ENCODE results near the gene CAPN14.

The CAPN14 gene

DNA sequence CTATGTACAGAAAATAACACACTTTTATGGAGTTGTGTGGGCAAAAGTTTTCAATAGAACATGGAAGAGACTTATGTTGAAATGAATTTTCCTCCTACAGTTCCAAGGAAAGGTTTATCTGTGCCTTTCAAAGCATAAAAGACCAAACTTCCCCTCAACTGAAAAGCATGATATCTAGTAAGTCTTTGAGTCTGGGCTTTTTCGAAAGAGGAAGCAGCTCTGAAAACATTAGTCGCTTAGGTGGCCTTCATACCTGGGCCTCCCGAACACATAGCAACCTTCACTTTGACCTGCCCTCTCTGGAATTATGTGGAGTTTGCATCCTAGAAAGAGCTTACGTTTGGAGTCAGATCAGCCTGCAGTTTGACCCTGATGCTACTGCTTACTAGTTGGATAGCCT is 4.8 kb upstream of the CAPN14 start:
- DNase-seq (ENCODE audit: insufficient read length) = no peak
- TF ChIP-seq TAF1 (IDR thresholded peaks at IDR 0.05; ENCODE audit: borderline replicate concordance, low read depth, low read length) (no peak), POLR2AphosphoS5 (IDR thresholded peaks at IDR 0.05; ENCODE audit: low read depth, low read length) (no peak), POLR2A (IDR thresholded peaks at IDR 0.05; ENCODE audit: low read depth, low read length) (no peak)
- peak; percentile 65 for FAIRE-seq

DNA sequence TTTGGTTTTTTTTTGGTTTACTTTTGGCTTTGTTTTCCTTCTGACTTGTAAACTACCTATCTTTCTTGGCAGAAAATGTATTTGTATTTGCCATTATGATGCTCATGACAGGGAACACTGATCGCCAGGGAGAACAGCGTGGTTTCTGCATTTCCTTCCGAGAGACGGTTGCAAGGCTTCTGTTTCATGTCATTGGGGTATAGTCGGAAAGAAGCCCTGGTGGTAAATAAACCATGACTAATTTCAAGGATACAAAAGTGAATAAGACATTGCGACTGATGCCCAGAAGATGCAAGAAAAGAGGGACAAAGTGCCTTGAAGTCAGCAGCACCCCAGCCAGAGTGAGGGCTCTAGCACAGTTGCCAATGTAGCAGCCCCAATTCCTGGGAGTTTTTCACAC is 4.2 kb upstream of the CAPN14 start:
- FAIRE-seq (no peak), DNase-seq (ENCODE audit: insufficient read length) (no peak)
- no peak for TF ChIP-seq TAF1 (IDR thresholded peaks at IDR 0.05; ENCODE audit: borderline replicate concordance, low read depth, low read length)
- TF ChIP-seq POLR2A (IDR thresholded peaks at IDR 0.05; ENCODE audit: low read depth, low read length) = no peak
- TF ChIP-seq POLR2AphosphoS5 (IDR thresholded peaks at IDR 0.05; ENCODE audit: low read depth, low read length) = no peak

DNA sequence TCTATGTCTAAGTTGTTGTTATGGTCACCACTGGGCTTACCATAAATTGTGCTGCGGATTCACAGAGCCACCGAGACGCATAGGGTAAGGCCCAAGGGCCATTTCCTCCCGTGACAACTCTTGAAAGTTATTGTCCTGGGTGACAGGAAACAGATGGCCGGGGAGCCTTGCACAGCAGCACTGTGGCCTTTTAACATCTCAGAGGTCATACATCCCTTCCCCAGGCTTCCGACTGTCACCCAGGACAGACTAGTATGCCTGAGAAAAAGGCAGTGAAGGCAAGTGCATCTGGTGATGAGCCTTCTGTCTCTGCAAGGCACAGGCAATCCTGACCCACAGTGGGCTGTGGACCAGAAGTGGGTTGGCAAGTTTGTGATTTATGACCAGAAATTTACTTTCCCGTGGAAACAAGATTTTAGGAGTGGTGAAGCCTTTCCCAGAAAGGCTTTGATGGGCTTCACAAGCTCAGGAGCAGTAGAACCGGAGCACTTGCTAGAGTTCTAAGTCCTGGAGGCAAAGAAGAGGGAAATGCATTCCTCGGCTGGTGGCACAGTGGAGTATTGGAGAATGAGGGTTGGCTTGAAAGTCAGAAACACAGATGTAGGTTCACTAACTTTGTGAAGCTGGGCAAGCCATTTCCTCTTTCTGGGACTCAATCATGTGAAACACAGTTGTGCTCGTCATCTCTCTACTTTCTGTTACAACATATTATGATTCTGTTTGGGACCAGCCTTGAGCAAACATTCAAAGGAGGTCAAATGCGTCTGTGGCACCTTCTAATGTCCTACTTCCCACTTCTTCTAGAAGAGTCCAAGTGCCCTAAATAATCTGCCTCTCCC is 2.0 kb upstream of the CAPN14 start:
- TF ChIP-seq POLR2AphosphoS5 (IDR thresholded peaks at IDR 0.05; ENCODE audit: low read depth, low read length) = peak; percentile 60
- TF ChIP-seq POLR2A (IDR thresholded peaks at IDR 0.05; ENCODE audit: low read depth, low read length) = no peak
- FAIRE-seq (peak; percentile 94), DNase-seq (ENCODE audit: insufficient read length) (no peak)

DNA sequence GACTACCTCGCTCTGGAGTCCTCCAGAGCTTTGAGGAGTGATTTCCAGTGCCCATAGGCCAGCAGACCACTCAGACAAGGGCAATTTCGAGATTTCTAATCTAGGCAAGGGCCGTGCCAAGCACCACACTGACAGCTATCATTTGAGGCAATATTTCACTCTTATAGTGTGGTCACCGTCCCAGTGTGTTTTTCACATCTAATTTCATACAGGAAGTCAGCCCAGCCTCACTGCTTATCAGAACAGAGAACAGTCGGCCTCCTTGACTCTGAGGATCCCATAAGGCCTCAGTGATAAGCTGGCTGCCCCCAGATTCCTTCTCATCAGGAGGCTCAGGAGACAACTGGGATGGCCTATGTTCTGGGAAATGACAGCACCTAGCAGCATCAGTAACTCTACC is 581 bp downstream of the CAPN14 start:
- FAIRE-seq (peak; percentile 93), DNase-seq (ENCODE audit: insufficient read length) (no peak)
- TF ChIP-seq POLR2AphosphoS5 (IDR thresholded peaks at IDR 0.05; ENCODE audit: low read depth, low read length) (no peak), TAF1 (IDR thresholded peaks at IDR 0.05; ENCODE audit: borderline replicate concordance, low read depth, low read length) (no peak), POLR2A (IDR thresholded peaks at IDR 0.05; ENCODE audit: low read depth, low read length) (no peak)

DNA sequence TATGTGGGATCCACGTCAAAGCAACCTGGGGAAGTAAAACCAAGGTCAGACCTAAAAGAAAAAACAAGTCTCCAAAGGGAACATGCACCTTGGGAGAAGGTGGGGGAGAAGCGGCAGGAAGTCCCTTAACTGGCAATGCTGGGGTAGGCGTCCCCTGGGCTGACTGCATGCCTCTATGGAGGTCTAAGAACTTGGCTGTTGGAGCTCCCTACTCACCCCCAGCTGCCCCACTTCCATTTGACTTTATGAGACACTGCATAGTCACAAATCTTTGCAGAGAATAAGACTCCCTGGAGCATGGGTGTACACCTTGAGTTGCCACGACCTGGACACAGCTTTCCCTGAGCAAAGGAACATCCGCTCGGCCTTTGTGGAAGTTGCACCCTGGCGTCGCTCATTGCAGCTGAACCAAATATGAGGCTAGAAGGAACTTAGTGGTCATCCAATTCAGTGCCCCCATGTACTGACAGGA is 2.8 kb downstream of the CAPN14 start:
- no peak for DNase-seq (ENCODE audit: insufficient read length)
- no peak for FAIRE-seq
- TF ChIP-seq POLR2A (IDR thresholded peaks at IDR 0.05; ENCODE audit: low read depth, low read length) (no peak), POLR2AphosphoS5 (IDR thresholded peaks at IDR 0.05; ENCODE audit: low read depth, low read length) (no peak), TAF1 (IDR thresholded peaks at IDR 0.05; ENCODE audit: borderline replicate concordance, low read depth, low read length) (no peak)

DNA sequence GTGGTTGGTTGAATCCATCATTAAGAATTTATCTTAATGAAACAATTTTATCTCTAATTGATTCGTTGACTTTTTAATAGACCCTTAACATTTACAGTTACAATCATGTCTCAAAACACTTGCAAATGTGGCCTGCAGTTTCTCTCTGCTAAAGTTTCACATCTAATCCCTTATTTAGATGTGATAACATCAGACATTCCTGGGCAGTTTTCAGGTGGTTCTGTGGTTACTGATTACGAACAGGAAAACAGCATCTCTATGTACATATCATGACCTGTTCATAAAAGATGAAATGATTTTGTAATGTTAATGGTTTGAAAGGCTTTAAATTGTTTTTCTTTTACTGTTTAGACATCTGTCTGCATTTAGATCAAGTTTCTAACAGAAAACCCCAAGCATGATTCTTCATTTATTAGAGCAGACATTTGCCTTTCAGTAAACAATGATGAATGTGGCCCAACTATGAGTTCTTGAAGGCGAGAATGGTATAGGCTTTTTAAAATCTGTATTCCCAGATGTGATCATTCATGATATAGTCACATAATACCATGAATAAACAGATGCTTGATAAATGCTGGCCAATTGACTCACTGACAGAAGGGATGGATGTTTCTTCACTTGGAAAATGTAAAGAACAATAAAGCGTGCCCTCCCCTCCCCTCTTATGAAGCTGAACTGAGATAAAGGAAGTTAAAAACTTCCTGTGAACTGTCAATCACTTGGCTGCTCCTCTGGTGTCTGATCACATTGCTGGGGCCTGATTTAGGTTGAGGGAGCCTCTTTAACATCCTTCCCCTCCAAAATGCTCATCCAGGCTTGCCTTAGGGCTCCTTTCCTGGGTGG is 3.5 kb downstream of the CAPN14 start:
- TF ChIP-seq POLR2A (IDR thresholded peaks at IDR 0.05; ENCODE audit: low read depth, low read length) (no peak), TAF1 (IDR thresholded peaks at IDR 0.05; ENCODE audit: borderline replicate concordance, low read depth, low read length) (no peak), POLR2AphosphoS5 (IDR thresholded peaks at IDR 0.05; ENCODE audit: low read depth, low read length) (no peak)
- DNase-seq (ENCODE audit: insufficient read length) = no peak
- FAIRE-seq = no peak

DNA sequence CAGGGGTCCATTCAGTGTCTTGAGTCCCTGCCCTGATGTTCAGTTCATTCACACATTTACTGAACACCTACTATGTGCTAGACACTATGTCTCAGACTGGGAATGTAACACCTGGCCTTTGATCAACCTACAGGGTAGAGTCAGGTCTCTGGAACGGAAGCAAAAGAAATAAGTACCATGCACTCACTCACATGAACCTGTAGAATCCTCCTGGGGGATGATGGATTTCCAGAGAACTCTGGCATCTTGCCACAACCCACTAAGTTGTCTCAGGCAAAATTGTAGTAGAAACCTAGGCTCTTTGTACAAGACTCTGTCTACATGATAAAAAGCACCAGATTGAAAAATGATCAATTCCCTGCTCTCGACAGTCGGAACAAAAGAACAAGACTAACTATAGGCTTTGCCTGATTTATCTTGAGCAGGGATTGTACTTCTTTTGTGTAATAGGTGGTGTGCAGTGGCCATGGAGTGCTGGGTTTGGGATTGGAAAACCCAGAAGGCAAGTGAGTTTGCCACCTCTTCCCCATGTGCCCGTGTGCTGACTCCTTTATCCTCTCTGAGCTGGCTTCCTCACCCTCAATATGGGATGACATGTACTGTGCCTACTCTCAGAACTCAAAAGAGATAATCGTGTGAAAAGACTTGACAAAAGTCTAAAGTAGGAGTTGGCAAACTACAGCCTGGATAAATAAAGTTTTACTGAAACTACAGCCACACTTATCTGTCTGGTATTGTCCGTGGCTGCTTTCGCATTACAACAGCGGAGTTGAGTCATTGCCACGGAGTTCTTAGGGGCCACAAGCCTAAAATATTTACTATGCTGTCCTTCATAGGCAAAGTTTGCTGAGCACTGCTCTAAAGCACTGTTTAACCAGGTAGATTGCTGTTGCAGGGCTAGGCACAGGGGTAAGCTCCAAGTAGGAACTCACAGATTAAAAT is 4.4 kb downstream of the CAPN14 start:
- TF ChIP-seq POLR2A (IDR thresholded peaks at IDR 0.05; ENCODE audit: low read depth, low read length) (no peak), TAF1 (IDR thresholded peaks at IDR 0.05; ENCODE audit: borderline replicate concordance, low read depth, low read length) (no peak), POLR2AphosphoS5 (IDR thresholded peaks at IDR 0.05; ENCODE audit: low read depth, low read length) (no peak)
- FAIRE-seq = peak; percentile 79

DNA sequence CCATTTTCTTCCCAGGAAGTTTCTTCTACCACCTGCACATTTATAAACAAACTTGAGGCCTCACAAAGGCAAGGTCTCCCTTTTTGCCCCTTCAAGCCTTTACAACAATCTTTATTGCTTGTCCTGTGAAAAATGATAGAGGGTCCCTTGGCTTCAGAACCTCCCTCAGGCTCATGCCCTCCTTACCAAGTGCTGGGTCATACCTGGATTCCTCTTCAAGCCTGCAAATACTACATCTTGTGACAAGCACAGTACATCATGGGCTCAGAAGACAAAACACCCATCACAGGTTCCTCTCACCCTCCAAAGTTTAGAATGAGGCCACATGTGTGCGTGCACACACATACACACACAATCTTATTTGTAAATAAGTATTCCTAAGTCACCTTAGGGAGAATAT is 9.1 kb downstream of the CAPN14 start:
- no peak for DNase-seq (ENCODE audit: insufficient read length)
- no peak for TF ChIP-seq POLR2A (IDR thresholded peaks at IDR 0.05; ENCODE audit: low read depth, low read length)
- no peak for TF ChIP-seq POLR2AphosphoS5 (IDR thresholded peaks at IDR 0.05; ENCODE audit: low read depth, low read length)
- TF ChIP-seq TAF1 (IDR thresholded peaks at IDR 0.05; ENCODE audit: borderline replicate concordance, low read depth, low read length) = no peak
- FAIRE-seq = no peak

More for the DNA sequence above, 4.4 kb downstream of the CAPN14 start:
- no peak for DNase-seq (ENCODE audit: insufficient read length)

DNA sequence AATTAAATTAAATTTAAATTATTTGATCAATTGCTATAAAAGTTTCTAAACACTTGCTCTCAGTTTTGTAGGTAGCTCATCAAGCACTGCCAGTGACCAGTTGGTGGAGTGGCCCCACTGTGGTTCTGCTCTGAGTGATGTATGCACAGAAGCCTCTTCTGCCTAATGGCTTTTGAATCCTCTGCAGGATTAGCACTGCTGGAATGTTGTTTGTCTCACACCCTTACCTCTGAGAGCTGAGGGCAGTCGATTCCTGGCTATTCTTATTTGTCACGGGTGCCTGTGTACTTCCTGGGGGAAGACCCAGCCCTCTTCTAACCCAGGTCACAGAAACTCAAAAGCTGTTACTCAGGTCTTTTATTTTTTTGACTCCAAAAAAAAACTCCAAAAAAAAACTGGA is 9.5 kb downstream of the CAPN14 start:
- no peak for TF ChIP-seq POLR2AphosphoS5 (IDR thresholded peaks at IDR 0.05; ENCODE audit: low read depth, low read length)
- TF ChIP-seq POLR2A (IDR thresholded peaks at IDR 0.05; ENCODE audit: low read depth, low read length) = no peak
- TF ChIP-seq TAF1 (IDR thresholded peaks at IDR 0.05; ENCODE audit: borderline replicate concordance, low read depth, low read length) = no peak
- DNase-seq (ENCODE audit: insufficient read length) (no peak), FAIRE-seq (no peak)

DNA sequence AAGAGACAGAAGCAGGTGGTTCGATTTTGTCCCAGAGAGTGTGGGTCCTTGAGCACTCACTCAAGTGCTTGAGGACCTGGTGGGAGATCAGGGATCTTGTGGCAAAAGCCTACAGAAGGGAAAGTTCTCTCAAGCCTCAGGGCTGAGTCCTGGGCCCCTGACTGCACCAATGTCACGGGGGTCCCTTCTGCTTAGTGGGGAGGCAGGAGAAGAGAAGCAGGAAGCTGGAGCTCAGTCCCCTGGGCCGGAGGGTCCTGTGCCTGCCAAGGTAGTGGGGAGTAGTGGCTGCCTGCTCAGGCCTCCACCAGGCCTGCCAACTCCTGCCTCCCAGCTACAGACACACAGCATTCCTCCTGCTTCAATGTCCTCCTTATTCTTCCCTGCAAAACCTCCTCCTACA is 11.7 kb downstream of the CAPN14 start:
- TF ChIP-seq POLR2AphosphoS5 (IDR thresholded peaks at IDR 0.05; ENCODE audit: low read depth, low read length) (no peak), POLR2A (IDR thresholded peaks at IDR 0.05; ENCODE audit: low read depth, low read length) (no peak), TAF1 (IDR thresholded peaks at IDR 0.05; ENCODE audit: borderline replicate concordance, low read depth, low read length) (no peak)
- FAIRE-seq (no peak), DNase-seq (ENCODE audit: insufficient read length) (no peak)

DNA sequence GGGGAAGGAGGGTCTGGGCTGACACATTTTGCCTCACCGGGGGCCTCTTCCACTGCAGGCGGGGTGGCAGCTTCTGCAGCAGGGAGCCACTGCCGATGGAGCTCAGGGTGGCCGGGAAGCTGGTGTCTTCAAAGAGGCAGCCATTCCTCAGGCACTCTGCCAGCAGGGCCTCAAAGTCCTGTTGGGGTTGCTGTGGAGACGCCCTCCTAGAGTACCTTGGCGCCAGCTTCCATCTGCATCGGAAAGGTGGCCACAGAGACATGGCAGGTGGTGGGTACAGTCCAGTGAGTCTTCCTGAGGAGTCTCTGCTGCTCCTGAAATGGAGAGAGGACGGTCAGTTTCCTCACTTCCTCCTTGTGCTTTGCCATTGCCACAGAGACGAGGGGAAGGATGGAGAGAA is 12.1 kb downstream of the CAPN14 start:
- no peak for FAIRE-seq
- DNase-seq (ENCODE audit: insufficient read length) = no peak
- TF ChIP-seq POLR2A (IDR thresholded peaks at IDR 0.05; ENCODE audit: low read depth, low read length) (no peak), POLR2AphosphoS5 (IDR thresholded peaks at IDR 0.05; ENCODE audit: low read depth, low read length) (no peak), TAF1 (IDR thresholded peaks at IDR 0.05; ENCODE audit: borderline replicate concordance, low read depth, low read length) (no peak)

All from GM12892 (cell line).